NT2/D1 (cell line): ENCODE data around the gene SLIT3.

Experiments
- SUZ12 ChIP-seq: IDR thresholded peaks from 2 replicates; pipeline ENCODE4 v1.6.1; 2011; ENCODE audit not compliant: insufficient read length, insufficient read depth; ENCODE audit errors: extremely low read depth
- YY1 ChIP-seq: IDR thresholded peaks from 2 replicates; pipeline ENCODE4 v1.6.1; 2011; ENCODE audit not compliant: insufficient read length, insufficient read depth

- no peak for TF ChIP-seq SUZ12
- TF ChIP-seq YY1: no peak
Measured at GRCh38 chr5:169029037-169029436, 271.9 kb downstream of the SLIT3 start.
